Amniotic stem cell (primary cell): Measurements from ENCODE around the gene CKAP2.
"Not testable (repeated sequence)": the region's sequence is repeated elsewhere in the genome, so short reads cannot be mapped to it uniquely, and the experiment has no call there.

ENCODE experiments used
- DNase-seq: peaks from one replicate; lab custom pipeline; 2025; lab: John Stamatoyannopoulos, UW

Gene CKAP2, protein sequence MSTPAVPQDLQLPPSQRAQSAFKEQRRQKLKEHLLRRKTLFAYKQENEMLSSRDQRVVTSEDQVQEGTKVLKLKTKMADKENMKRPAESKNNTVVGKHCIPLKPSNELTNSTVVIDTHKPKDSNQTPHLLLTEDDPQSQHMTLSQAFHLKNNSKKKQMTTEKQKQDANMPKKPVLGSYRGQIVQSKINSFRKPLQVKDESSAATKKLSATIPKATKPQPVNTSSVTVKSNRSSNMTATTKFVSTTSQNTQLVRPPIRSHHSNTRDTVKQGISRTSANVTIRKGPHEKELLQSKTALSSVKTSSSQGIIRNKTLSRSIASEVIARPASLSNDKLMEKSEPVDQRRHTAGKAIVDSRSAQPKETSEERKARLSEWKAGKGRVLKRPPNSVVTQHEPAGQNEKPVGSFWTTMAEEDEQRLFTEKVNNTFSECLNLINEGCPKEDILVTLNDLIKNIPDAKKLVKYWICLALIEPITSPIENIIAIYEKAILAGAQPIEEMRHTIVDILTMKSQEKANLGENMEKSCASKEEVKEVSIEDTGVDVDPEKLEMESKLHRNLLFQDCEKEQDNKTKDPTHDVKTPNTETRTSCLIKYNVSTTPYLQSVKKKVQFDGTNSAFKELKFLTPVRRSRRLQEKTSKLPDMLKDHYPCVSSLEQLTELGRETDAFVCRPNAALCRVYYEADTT

GRCh38 chr13:52454820-52455676 is at the start of gene CKAP2:
TSS of gene CKAP2 (plus strand) at chr13:52455478. CDS start at chr13:52455557, 79 bp downstream.
- DNase-seq, result peak; percentile 87

- DNase-seq, result no peak
Measured at GRCh38 chr13:52405767-52406494, 49.3 kb upstream of the CKAP2 start, which contains the start of gene THSD1. TSS of gene THSD1 (minus strand) at chr13:52406172. CDS start at chr13:52402600, 3,572 bp downstream.

- no peak for DNase-seq
Measured at GRCh38 chr13:52406629-52407028, 48.6 kb upstream of the CKAP2 start.

- not testable (repeated sequence) for DNase-seq
Measured at GRCh38 chr13:52407436-52407835, 47.8 kb upstream of the CKAP2 start.

DNA sequence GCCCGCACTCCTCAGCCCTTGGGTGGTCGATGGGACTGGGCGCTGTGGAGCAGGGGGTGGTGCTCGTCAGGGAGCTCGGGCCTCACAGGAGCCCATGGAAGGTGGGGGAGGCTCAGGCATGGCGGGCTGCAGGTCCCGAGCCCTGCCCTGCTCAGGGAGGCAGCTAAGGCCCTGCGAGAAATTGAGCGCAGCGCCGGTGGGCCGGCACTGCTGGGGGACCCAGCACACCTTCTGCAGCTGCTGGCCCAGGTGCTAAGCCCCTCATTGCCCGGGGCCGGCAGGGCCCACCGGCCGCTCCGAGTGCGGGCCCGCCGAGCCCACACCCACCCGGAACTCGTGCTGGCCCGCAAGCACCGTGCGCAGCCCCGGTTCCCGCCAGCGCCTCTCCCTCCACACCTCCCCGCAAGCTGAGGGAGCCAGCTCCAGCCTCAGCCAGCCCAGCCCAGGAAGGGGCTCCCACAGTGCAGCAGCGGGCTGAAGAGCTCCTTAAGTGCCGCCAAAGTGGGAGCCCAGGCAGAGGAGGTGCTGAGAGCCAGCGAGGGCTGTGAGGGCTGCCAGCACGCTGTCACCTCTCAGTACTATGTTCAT is 47.1 kb upstream of the CKAP2 start:
- DNase-seq, result not testable (repeated sequence)

- DNase-seq, result no peak
Measured at GRCh38 chr13:52411629-52412028, 43.6 kb upstream of the CKAP2 start.

DNA sequence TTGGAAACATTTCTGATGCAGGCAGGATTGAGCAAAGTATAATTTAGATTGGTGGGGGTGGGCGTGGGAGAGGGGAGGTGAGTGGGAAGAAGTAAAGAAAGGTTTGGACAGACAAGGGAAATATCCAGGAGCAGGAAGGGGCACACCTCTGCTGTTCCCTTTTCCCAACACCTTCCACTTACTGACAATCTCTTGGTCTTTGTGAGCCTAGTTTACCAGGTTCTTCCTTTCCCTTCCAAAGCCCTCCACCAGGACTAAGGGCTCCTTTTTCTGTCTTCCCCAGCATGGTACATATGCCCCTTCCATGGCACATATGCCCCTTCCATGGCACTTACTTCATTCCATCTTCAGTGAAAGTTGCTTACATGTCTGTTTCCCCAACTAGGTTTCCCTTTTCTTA is 43.1 kb upstream of the CKAP2 start:
- DNase-seq, result no peak

DNA sequence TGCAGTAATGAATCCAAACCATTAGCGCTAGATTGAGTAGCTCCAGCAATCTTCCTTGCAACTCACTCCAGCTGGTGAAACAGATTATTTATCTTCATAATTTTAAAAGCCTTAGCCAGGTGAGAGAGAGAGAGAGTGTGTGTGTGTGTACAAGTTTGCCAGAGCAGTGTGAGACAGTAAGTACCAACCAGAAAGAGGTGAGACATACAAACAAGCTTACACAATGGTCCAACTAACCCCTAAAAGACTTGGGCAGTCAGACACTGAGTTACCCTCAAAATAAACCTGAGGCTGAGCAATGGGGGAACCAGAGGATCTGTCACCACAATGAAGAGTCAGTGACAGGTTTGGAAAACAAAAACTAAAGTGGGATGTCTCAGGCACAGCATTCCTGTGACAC is 41.2 kb upstream of the CKAP2 start:
- no peak for DNase-seq

- no peak for DNase-seq
Measured at GRCh38 chr13:52414963-52415362, 40.3 kb upstream of the CKAP2 start.

DNA sequence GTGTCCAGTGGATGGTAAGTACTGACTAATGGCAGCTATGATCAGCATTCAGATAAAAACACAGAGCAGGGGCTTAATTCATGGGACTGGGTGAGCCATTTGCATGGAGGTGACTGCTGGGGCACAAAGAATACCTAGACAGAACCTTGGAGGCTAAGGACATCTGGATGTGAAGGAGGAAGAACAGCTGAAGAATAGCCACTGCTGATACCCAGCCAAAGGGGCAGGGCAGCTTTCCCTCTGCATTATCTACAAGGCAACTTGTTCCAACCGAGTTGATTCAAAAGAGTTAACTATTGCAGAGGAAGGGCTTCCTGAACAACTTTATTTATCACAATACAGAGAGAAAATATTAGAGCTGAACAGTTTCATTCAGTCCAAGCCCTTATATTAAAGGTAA is 36.2 kb upstream of the CKAP2 start:
- no peak for DNase-seq

GRCh38 chr13:52421216-52421615 is 34.1 kb upstream of the CKAP2 start:
- no peak for DNase-seq

DNA sequence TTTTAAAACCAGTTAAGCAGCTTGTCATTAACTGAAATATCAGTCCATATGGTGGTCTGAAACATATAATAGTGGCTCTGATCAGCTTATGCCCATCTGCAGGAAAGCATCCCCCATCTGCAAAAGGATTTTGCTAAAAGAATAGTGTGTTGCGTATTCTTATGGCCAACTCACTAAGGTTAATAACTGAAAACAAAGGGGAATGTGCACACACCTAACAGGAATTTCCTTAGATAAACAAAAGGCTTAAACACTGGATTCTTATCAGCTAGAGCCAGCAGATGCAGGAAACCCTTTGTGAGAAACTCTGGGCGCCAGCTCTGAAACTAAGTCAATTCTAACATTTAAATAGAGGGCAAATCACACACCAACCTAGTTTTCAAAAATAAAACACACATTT is 27.0 kb upstream of the CKAP2 start:
- no peak for DNase-seq

- DNase-seq, result no peak
Measured at GRCh38 chr13:52432456-52432855, 22.8 kb upstream of the CKAP2 start.

GRCh38 chr13:52446265-52446664 is 9.0 kb upstream of the CKAP2 start:
- no peak for DNase-seq

GRCh38 chr13:52447354-52447753 is 7.9 kb upstream of the CKAP2 start:
- DNase-seq, result no peak

DNA sequence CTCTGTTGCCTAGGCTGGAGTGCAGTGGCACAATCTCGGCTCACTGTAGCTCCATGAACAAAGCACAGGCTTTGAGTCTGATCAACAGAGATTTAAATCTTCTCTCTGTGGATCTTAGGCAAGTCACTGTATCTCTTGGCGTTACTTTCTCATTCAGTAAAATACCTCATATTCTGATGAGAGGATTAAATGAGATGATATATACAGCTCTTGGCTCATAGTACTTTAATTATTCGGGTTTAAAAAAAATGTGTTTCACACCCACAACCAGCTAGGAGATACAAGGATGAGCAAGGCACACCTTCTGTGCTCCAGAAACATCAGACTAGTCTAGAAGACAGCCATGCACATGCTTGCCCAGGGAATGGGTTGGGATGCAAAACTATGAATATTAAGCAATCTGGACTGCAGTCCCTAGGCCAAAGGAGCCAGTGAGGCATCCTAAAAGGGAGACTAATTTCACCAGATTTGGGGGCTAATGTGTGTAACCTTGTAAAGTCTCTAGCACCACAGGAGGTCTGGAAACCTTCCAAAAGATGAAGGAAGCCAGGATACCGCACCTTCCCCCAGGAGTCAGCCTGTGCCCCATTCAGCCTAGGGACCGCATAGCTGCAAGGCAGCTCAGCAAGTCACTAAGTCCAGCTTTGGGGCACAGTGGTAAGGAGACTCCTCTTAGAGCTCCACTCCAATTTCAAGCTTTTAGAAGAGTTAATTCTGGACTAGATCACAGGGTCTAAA is 7.3 kb upstream of the CKAP2 start:
- DNase-seq, result no peak

- no peak for DNase-seq
Measured at GRCh38 chr13:52449331-52450011, 5.8 kb upstream of the CKAP2 start.

DNA sequence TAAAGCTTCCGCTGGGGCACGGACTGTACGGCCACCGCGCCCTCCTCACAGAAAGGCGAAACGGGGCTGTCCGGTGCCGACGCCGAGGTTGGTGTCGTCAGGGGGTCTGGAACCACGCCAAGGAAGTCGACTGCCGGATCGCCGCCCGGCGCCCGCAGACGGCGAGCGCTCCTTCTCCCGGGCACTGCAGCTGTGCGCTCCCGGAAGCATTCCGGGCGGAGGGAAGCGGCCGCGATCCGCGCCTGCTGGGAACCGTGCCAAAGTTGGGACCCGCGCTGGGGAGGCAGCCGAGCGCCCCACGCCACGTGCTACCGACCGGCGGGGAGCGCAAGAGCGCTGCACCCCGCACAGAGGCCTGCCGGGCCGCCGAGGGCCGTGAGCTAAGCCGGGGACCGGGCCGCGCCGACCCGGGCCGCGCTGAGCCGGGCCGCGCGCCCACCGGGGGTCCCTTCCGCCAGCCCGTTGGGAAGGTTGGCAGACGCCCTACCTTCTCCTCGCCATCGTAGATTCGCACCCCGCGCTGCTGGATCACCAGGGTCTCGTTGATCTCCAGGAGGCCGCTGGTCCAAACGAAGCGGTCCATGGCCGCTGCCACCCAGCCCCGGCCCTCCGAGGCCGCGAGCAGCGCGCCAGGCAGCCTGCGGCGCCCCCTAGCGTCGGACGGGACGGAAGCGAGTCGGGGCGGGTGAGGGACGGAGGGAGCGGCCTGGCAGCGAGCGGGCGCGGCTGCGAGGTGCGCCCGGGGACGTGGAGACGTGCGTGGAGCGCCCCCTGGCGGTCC is 5.1 kb upstream of the CKAP2 start, which contains the start of gene VPS36:
Gene VPS36 (minus strand): TSS at position 623 of the 781 bp plus-strand sequence. CDS start 40 bp downstream, at position 583.
- DNase-seq, result peak; percentile 84

DNA sequence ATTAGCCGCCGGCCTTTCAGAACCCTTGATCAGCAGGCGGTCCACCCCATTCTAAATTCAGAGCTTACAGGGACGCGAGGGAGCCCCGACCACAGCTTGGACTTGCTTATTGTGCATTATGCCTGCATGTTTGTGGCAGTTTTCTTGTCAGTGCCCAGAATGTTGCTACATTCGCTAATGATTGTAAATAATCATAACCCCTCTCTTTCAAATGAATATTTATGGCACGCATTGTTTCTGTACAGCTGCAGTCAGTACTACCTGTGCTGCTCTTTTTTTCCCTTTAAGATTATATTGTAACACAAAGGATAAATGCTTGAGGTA is 4.5 kb upstream of the CKAP2 start:
- DNase-seq, result no peak
